Measurements from ENCODE around the gene PEX13. TPM values are rescaled to one million over a fixed set of nuclear protein-coding genes. Genes with fewer than 3 reads are reported as not detected.

Gene PEX13
- total RNA-seq, 4 donors from 2014 or later: 26.3 to 48.5 (median 42.1) TPM

- TF ChIP-seq POLR2A (IDR thresholded peaks at IDR 0.05) (no peak), EP300 (IDR thresholded peaks at IDR 0.05) (no peak), POLR2AphosphoS5 (IDR thresholded peaks at IDR 0.05) (no peak)
- TF ChIP-seq, protein P1, sequence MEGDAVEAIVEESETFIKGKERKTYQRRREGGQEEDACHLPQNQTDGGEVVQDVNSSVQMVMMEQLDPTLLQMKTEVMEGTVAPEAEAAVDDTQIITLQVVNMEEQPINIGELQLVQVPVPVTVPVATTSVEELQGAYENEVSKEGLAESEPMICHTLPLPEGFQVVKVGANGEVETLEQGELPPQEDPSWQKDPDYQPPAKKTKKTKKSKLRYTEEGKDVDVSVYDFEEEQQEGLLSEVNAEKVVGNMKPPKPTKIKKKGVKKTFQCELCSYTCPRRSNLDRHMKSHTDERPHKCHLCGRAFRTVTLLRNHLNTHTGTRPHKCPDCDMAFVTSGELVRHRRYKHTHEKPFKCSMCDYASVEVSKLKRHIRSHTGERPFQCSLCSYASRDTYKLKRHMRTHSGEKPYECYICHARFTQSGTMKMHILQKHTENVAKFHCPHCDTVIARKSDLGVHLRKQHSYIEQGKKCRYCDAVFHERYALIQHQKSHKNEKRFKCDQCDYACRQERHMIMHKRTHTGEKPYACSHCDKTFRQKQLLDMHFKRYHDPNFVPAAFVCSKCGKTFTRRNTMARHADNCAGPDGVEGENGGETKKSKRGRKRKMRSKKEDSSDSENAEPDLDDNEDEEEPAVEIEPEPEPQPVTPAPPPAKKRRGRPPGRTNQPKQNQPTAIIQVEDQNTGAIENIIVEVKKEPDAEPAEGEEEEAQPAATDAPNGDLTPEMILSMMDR (IDR thresholded peaks at IDR 0.05): no peak
- no peak for ATAC-seq
- Histone ChIP-seq H3K36me3 (peaks cover 0 to 9% of the 10 kb centered on the region in 2 donors), H3K9me3 (no peaks in the 10 kb centered on the region), H3K27ac (no peak overlapping the region), H3K4me3 (no peak overlapping the region), H3K4me1 (no peaks in the 10 kb centered on the region), H3K27me3 (no peaks in the 10 kb centered on the region)
- 87 to 89% methylated on average over 4 of the region's 4 CpGs for WGBS, 2 donors (ENCODE audit: low coverage in 1 of 2)
Observed at GRCh38 chr2:60991644-60992043, 25.9 kb upstream of the PEX13 start.

DNA sequence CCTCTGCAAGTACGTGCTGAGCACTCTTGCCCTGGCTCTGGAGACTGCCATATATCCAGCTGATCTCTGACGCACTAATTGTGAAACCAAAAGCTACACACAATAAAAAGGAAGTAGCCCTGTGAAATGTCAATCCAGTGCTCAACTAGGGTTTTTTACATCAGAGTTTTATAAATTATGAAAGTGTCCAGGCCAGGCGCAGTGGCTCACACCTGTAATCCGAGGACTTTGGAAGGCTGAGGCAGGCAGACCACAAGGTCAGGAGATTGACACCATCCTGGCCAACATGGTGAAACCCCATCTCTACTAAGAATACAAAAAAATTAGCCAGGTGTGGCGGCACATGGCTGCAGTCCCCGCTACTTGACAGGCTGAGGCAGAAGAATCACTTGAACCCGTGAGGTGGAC, 24.5 kb upstream of the PEX13 start:
- no peaks in the 10 kb centered on the region for H3K4me1 ChIP-seq

GRCh38 chr2:60994131-60994530, 23.4 kb upstream of the PEX13 start:
- Histone ChIP-seq H3K4me1 (no peaks in the 10 kb centered on the region), H3K27ac (no peak overlapping the region), H3K27me3 (no peaks in the 10 kb centered on the region), H3K36me3 (peaks cover 0 to 9% of the 10 kb centered on the region in 2 donors), H3K9me3 (no peaks in the 10 kb centered on the region), H3K4me3 (no peak overlapping the region)
- ATAC-seq: no peak
- TF ChIP-seq POLR2A (IDR thresholded peaks at IDR 0.05) (no peak), POLR2AphosphoS5 (IDR thresholded peaks at IDR 0.05) (no peak), EP300 (IDR thresholded peaks at IDR 0.05) (no peak)
- TF ChIP-seq, protein P1 (IDR thresholded peaks at IDR 0.05): no peak

More for the DNA sequence above, 24.5 kb upstream of the PEX13 start:
- H3K27ac ChIP-seq: no peak overlapping the region
- H3K36me3 ChIP-seq: peaks cover 0 to 9% of the 10 kb centered on the region in 2 donors
- no peaks in the 10 kb centered on the region for H3K27me3 ChIP-seq
- 62 to 92% methylated on average over 2 to 7 of the region's 7 CpGs for WGBS, 2 donors (ENCODE audit: low coverage in 1 of 2)
- ATAC-seq: peak; percentile 39
- H3K4me3 ChIP-seq: no peak overlapping the region
- TF ChIP-seq POLR2A (IDR thresholded peaks at IDR 0.05) (no peak), POLR2AphosphoS5 (IDR thresholded peaks at IDR 0.05) (no peak), EP300 (IDR thresholded peaks at IDR 0.05) (no peak)
- TF ChIP-seq, protein P1 (IDR thresholded peaks at IDR 0.05): no peak
- H3K9me3 ChIP-seq: no peaks in the 10 kb centered on the region

DNA sequence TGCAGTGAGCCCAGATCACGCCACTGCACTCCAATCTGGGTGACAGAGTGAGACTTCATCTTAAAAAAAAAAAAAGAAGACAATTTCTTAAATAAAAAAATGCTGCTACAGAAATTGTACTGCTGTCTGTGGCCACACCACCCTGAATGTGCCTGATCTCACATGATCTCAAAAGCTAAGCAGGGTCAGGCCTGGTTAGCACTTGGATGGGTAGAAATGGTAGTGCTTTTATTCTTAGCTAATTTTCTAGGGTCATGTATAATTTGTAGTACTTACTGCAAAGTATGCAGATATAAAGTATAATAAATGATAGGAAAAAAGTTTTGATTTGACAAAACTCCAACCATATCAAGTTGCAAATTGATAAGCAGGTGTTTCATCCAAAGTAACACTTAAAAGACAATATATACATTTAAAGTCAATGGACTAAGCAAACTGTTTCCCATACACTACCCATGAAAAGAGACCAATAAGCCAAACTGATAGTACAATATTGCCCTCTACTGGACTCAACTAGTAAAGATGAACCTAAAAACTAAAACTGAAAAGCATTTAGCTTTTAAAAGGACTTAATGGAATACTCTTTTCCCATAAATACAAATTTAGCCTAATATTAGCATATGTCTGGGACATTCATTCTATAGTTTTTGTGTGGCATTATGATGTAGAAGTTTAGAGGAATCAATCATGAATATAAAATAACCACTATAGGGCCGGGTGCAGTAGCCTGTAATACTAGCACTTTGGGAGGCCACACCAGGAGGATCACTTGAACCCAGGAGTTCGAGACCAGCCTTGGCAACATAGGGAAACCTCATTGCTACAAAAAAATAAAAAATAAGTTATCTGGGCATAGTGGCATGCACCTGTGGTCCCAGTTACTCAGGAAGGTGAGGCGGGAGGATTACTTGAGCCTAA, 18.6 kb upstream of the PEX13 start:
- no peak for TF ChIP-seq POLR2A (IDR thresholded peaks at IDR 0.05)
- TF ChIP-seq, protein P1 (IDR thresholded peaks at IDR 0.05): peak; percentile 45 to 56 (median 50)
- 60 to 80% methylated on average over 3 to 4 of the region's 4 CpGs for WGBS, 2 donors (ENCODE audit: low coverage in 1 of 2)
- Histone ChIP-seq H3K36me3 (no peaks in the 10 kb centered on the region), H3K27ac (no peak overlapping the region), H3K4me1 (no peaks in the 10 kb centered on the region), H3K9me3 (no peaks in the 10 kb centered on the region), H3K27me3 (no peaks in the 10 kb centered on the region), H3K4me3 (no peak overlapping the region)
- ATAC-seq: no peak

- Histone ChIP-seq H3K27ac (no peak overlapping the region), H3K4me3 (no peak overlapping the region), H3K36me3 (peaks cover 0 to 14% of the 10 kb centered on the region in 2 donors), H3K9me3 (no peaks in the 10 kb centered on the region), H3K27me3 (no peaks in the 10 kb centered on the region), H3K4me1 (no peaks in the 10 kb centered on the region)
- no peak for TF ChIP-seq POLR2AphosphoS5 (IDR thresholded peaks at IDR 0.05)
- TF ChIP-seq EP300 (IDR thresholded peaks at IDR 0.05): no peak
- TF ChIP-seq, protein P1 (IDR thresholded peaks at IDR 0.05): no peak
- TF ChIP-seq POLR2A (IDR thresholded peaks at IDR 0.05): no peak
- WGBS, 2 donors (ENCODE audit: low coverage in 1 of 2): 86 to 89% methylated on average over 3 of the region's 3 CpGs
- no peak for ATAC-seq
Observed at GRCh38 chr2:61005736-61006135, 11.8 kb upstream of the PEX13 start.

Measured in gastroesophageal sphincter (tissue), 4 donors.